Measurements from ENCODE around the gene MMP8.

DNA sequence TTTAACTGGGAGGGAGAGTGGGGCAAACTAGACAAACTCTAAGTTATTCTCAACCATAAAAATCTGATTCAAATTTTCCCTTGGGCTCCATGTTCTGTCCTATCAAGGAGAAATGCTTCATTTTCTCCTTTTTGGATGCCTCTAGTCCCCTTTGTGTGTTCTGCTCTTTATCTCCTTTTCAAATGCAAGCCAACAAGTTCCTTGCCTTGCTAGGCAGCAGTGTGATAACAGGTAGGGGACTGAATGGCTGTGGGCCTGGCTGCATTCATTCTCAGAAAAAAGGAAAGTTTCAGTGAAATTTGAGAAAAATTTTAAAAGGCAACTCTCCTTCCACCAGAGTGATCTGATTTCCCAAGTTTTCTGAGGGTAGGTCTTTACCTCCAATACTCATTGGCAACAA lies 26.9 kb upstream of the MMP8 start:
- TF ChIP-seq, protein P1, sequence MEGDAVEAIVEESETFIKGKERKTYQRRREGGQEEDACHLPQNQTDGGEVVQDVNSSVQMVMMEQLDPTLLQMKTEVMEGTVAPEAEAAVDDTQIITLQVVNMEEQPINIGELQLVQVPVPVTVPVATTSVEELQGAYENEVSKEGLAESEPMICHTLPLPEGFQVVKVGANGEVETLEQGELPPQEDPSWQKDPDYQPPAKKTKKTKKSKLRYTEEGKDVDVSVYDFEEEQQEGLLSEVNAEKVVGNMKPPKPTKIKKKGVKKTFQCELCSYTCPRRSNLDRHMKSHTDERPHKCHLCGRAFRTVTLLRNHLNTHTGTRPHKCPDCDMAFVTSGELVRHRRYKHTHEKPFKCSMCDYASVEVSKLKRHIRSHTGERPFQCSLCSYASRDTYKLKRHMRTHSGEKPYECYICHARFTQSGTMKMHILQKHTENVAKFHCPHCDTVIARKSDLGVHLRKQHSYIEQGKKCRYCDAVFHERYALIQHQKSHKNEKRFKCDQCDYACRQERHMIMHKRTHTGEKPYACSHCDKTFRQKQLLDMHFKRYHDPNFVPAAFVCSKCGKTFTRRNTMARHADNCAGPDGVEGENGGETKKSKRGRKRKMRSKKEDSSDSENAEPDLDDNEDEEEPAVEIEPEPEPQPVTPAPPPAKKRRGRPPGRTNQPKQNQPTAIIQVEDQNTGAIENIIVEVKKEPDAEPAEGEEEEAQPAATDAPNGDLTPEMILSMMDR (conservative IDR thresholded peaks at IDR 0.05; ENCODE audit: low read length), result no peak
- no peak for TF ChIP-seq EZH2phosphoT487 (IDR thresholded peaks at IDR 0.05; ENCODE audit: borderline replicate concordance)
